ENCODE measurements around the gene PCCB. TPM values are rescaled to one million over a fixed set of nuclear protein-coding genes. Genes with fewer than 3 reads are reported as not detected.

The PCCB gene
- 44.1 and 50.0 TPM in 2 replicates for total RNA-seq

DNA sequence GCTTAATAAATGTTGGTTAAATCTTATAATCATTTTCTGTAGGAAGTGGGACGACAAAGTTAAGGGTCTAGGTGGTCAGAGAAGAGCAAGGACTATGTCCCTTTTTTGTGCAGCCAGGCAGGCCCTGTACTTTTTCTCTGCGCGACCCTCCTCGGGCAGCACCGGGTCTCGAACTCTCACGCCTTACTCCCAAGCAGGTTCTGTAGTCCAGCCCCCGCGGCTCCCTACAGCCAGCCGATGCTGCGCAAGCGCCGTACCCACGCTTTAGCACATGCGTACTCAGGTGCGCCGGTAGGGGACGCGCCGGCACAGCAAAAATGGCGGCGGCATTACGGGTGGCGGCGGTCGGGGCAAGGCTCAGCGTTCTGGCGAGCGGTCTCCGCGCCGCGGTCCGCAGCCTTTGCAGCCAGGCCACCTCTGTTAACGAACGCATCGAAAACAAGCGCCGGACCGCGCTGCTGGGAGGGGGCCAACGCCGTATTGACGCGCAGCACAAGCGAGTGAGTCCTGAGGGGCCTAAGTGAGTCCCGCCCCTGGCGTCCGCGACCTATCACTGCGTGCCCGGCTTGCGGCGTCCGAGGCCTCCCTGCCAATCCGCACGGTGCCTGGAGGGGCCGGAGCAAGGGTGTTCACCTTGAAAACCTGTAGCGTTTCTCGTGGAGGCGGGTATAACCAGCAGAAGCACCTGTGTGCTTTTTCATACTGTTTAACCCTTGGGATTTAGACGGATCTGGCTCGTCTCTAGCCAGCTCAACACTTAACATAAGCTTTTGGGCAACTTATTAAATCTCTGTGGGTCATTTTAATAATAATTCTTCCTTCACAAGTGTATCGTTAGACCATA lies at the start of gene PCCB:
TSS of gene PCCB (plus strand) at position 282 of the 844 bp plus-strand sequence. CDS start at position 318, 36 bp downstream.

Other genes starting within 250 kb of the PCCB start
- gene MSL2, start 54.0 kb upstream of the PCCB start, total RNA-seq, result 8.6 and 11.3 TPM in 2 replicates

Data from mesangial cell (primary cell).